CD4-positive, alpha-beta T cell treated with Interferon alpha-2 for 1 hour (primary cell): ENCODE results near the gene PRKN.

ENCODE experiments used
- DNase-seq, 2 donors: peaks; one replicate each; pipeline ENCODE4 v3.0.0-alpha.2; 2020 to 2022

PRKN gene

DNA sequence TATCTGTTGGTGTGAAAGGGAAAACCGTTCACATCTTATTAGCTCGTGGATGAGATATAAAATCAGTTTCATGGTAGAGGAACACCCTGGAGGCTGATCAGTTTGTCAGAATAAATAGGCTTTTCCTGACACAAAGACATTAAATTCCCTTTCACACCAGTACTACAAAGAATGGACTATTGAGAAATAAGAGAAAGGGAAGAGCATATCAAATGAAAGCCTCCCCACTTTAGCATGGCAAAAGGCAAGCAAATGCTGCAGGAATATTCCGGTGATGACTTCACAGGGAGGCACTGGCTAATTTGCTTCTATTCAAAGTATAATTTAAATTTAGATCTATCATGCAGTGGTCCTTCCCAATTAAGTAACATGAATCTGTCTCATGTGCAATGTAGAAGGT is 1337.8 kb downstream of the PRKN start:
- DNase-seq = no peak

DNA sequence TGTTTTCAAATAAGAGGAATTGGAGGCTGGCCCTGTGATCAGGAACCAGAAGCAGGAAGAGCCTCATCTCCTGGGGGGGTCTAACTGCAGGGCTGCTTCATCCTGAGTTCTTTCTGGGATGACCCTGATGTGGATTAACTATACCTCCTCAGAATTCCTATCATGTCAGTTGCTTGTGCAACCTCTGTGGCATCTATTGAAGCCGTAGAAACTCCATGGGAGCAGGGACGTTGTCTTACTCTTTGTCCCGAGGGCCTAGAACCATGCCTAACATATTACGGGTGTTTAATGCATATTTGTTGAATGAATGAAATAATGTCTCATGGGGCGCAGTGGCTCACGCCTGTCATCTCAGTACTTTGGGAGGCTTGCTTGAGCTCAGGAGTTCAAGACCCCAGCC is 1343.6 kb downstream of the PRKN start:
- no peak for DNase-seq

DNA sequence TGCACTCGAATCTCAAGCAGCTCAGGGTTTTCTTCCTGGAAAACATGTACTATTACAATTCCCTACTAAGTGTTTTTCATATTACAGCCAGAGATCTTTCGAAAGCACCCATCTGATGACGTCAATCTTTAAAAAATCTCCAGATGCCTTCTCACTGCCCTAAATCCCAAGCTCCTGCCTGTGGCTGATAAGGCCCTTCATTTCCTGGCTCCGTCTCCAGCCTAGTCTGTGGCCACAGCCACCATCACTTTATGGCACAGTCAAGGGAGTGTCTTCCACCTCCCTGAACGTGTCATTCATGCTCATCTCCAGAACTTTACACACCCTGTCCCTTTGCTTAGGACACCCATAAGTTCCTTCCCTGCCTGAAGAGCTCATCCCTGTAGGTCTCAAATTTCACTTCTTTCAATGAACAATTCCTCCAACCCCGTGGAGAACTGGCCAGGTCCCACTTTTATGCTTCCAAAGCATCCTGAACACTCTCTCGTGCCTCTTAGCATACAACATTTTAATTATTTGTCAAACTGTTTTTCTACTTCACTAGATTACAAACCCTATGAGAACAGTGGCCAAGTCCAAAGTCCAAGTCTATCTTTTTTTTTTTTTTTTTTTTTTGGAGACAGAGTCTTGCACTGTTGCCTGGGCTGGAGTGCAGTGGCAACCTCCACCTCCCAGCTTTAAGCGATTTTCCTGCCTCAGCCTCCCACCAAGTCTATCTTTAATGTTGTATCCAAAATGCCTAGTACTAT is 1347.6 kb downstream of the PRKN start:
- no peak for DNase-seq

DNA sequence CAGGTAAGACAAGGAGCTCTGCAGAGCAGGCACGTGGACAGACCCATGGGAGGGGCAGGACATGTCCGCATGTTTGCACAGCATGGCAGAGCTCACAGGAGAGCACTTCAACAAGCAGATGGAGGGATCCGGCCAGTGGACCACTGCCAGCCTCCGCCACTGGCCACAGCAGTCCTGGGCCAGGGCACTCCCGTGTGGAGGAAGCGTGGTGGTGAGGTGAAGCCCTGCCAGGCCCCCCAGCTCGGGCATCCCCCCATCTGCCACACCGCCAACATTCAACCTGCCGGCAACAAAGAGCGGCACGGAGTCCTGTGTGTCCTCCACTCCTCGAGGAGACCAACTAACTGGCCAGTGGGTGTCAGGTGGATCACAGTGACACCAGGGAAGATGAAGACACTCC is 1349.5 kb downstream of the PRKN start:
- DNase-seq = no peak

DNA sequence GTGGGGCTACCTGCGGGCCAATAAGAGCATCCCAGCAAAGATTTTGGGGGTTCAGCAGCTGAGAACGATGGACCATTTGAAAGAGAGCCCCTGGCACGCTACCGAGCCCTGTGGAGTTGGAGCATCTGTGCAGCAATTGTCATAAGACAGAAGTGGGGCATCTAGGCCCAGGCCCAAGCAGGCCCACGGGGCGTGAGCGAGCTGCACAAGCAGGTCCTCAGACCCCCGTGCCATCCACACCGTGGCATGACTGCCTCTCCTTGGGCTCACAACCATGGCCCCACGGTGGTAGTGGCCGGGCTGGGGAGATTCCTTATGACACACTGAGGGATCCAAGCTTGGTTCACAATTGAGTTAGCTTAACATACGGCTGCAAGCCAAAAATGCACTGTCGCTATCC is 1350.5 kb downstream of the PRKN start:
- DNase-seq = no peak

DNA sequence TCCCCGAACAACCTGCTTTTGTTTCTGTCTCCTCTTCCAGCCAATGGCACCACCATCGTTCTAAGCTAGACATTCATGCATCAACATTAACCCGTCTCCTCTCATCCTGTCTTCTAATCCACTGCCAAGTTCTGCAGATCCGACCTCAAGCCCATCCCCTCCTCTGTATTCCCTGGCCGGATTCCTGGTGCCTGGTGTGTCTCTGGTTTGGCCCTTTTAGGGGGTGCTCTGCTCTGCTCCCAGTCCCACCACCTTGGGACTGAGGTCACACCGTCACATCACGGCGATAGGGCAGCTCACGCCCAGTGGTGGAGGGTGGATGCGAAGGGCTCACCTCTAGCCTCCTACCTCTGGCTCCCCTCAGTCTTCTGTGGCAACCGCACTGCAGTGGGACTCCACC is 1351.2 kb downstream of the PRKN start:
- no peak for DNase-seq

DNA sequence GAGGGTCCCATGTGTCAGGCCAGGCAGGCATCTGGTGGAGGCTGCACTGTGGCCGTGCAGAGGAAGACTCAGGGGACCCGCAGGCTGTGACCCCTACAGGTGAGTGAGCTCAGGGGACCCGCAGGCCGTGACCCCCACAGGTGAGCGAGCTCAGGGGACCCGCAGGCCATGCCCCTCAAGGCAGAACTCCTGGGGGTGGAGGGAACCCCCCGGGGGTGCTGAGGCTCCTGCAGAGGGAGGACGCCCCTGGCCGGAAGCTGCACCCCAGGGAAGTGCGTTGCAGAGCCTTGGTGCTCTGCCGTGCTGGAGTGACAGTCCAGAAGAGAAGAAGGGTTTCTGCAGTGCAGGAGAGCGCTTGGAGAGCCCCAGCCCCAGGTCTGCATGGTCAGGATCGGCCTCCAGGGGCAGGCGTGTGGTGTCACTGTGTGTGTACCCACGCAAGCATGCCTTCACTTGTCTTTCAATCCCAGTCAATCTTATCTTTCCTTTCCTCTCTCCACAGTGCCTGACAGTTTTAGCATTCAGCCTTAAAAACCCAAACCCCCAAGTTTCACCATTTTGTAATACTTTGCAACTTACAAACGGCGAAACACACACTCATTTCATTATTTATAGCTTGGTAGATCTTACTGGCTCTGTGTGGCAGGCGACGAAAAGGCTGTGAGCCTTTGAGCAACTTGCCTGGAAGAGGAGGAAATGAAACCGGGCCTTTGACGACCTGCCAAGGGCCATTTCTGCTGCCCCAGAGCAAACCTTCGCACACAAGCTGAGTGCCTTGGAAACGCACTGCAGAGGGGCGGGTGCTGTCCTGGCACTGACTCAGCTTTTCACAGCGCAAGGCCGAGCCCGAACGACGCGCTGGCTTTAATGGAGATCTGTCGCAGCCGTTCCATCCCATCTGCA is 1352.3 kb downstream of the PRKN start:
- peak in 1 of 2 donors; percentile 62 for DNase-seq

DNA sequence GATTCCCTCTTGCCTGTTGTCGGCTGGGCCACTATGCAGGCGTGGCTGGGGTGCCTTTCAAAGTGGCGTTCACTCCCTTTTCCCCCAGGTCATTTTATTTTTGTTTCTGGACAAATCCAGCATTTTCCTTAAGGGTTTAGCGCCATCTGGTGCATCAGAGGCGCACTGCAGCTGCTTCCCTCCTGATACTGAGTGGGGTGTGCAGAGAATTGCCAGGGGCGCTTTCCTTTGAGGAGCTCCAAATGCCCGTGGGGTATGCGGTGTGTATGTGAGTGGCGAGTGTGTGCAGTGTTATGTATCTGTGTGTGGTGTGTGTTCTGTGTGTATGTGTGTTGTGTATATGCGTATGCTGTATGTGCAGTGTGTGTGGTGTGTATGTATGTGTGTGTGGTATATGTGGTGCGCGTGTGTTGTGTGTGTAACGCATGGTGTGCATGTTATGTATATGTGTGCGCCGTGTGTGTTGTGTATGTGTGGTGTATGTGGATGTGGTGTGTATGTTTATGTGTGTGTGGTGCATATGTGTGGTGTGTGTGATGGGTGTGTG is 1353.6 kb downstream of the PRKN start:
- DNase-seq = peak; percentile 40 to 55

DNA sequence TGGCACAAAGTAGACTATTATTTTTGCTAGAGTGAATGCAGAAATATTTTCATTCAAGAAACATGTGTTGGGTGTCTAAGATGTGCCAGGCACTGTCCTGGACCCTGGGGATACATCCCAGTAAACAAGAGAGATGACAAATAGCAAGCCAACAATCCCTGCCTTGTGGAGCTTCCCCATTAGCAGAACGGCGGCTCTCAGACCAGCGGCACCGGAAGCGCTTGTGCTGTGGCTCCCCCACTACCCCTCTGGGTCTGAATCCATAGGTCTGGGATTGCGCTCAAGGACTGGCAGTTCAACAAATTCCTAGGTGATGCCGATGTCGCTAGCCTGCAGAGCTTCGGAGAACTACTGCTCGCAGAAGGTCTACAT is 1355.2 kb downstream of the PRKN start:
- DNase-seq = no peak

DNA sequence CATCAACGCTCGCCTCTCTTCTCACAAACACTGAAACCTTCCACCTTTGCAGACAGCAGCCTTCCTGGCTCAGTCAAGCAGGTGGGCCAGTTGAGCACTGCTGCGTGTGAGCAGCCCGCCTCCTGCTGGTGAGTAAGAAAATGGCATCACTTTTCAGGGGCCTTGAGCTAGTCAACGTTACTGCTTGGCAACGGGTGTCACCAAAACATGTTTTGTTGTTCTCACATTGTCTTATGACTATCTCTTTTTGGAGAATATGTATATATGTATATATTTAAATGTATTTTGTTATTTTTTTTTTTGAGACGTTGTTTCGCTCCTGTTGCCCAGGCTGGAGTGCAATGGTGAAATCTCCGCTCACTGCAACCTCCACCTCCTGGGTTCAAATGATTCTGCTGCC is 1356.7 kb downstream of the PRKN start:
- peak; percentile 75 to 76 for DNase-seq

DNA sequence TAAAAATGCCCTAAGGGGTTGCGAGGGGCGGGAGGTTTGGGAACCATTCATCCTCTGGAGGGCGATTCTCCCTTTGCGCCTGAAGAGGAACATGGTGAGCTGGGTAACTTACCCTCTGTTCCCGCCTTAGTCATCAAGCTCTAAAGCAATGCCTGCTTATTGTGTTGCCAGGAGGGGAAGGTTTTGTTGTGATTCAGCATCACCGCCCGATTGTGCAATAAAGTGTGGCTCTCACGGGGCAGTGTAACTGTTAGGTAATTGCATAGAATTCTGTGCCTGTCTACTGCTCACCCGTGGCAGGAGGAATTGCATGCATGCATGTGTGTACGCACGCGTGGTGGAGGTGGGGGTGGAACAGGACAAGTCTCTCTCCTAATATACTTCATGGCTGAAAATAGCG is 1358.2 kb downstream of the PRKN start:
- DNase-seq = peak in 1 of 2 donors; percentile 78

DNA sequence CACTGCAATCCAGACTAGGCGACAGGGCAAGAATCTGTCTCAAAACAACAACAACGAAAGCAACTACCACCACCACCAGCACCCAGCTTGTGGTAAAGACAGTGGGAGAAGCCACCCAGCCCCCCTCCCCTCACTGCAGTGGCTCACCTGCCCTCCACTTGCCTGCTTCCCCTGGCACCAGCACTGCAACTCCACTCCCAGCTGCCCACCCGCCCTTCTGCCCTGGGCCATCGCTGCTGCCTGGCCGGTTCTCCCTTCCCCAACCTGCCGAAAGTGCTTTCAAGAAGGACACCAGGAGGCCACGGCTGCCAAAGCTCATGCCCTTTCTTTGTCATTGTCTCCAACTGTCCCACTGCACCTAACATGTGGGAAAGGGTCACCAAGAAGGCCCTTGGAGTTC is 1359.1 kb downstream of the PRKN start:
- no peak for DNase-seq

DNA sequence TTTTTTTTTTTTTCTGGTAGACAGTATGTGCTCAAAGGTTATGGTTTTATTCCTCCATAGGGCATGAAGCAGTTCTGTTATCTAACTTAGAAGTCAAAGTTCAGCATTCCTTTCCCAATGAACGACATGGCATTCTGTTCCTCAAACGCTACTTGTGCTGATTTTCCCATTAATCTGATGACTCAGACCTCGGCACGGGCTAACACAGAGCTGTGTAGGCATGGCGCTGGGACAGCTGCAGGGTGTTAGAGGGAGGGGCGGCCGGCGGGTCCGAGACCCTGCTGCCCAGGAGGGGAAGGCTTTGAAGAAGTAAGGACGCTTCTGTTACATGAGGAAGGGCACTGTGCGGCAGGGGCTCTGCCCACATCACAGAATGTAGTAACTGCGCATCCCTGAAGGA is 1360.1 kb downstream of the PRKN start:
- DNase-seq = no peak

DNA sequence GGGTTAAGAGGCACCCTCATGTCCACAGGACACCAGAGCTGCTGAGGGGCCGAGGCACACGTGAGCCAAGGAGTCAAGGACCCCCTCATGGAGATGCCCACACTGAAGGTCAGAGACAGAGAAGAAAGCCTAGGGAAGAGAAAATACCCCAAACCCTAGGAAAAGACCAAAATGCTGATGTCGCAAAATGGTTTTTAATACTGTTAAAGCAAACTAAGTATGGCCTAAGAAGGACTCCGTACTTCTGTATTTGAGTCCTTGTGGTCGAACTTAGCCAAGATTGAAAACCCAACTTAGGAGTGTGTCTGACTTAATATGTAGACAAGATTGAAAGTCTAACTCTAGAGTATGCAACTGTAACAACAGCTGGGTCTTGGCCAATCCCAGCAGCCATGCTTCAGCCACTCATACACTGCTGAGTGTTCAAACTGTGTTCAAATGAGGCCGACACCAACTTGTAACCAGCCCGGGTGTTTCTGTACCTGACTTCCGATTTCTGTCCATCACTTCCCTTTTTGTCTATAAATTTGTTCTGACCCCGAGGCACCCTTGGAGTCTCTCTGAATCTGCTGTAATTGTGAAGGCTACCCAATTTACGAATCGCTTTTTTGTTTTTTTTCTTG is 1361.2 kb downstream of the PRKN start:
- DNase-seq = peak in 1 of 2 donors; percentile 16

DNA sequence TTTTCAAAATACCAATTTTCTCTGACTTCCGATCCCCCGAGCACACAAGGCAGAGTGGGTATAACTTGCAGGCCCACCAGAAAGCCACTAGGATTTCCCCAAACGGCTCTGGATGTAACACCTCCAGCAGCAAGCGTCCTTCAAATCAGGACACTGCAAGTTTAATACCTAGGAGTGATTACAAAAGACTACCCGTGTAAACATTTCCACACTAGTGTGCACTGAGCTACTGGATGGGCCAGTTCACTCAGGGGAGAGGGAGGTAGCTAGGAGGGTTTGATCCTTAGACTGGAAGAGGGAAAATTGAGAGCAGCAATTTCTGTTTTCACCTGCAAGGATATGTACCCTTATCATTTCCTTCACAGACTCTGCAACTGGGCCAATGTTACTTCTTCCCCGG is 1361.9 kb downstream of the PRKN start:
- DNase-seq = no peak

DNA sequence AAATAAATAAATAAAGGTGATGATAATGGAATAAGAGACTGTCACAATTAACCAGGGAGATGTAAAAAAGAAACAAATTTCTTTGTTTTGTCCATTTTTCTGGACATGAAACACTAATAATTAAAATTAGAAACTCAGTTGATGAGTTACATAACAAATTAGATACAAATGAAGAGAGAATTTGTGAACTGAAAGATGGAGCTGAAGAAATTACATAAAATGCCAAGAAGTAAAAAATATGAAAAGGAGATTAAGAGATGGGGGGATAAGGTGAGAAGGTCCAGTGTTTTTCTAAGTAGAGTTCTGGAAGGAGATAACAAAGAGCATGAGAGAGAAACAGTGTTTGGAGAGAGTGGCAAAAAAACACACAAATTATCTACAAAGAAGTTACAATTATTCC is 1364.3 kb downstream of the PRKN start:
- no peak for DNase-seq

DNA sequence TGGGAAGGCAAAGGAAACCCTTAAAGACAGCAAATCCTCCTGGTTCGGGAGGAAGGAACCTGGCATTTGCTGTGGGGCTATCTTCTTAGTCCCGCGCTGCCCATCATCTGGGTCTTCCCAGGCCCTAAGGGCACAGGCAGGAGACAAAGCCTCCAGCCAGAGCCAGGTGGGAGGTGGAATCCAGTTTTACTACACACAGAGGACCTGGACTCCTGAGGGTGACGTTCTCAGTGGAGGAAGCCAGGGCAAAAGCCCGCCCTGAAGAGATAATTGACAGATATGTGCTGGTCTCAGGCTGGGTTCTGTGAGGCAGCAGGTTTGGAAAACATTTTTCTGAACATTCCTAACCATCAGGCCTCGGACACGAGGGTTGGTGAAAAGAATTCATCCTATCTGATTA is 1365.3 kb downstream of the PRKN start:
- DNase-seq = no peak

DNA sequence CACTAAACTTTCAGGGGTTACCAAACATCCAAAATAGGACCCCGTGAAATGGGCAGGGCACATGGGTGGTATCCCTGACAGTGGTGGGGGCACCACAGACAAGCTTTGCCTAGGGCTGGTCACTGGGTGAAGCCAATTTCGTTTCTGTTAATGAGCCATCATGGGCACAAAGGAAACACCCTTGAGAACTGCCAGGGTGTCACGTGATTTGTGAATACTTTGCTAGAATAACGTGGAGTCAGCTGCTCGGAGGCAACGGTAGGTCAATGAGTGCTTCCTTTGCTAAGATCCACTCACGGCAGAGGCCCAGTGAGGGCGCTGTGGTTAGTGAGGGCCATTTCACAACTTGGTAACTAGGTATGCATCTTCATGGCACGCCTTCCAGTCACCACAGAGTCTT is 1366.0 kb downstream of the PRKN start:
- DNase-seq = no peak

DNA sequence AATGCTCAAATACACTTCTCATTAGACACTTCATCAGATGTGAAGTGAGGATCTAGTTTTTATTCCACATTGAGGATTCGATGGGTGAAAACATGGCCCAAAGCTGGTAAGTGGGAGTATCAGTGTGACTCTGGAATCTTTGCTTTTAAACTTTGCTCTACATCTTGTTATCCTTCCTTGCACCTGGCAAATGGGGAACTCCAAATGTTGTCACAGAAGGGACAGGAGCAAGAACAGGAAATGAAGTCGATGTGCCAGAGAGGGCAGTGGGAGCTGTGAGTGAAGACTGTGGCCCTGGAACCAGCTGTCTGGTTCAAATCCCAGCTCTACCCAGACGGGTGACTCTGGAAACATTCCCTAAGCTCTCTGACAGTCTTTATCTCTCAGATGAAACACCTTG is 1367.0 kb downstream of the PRKN start:
- no peak for DNase-seq

DNA sequence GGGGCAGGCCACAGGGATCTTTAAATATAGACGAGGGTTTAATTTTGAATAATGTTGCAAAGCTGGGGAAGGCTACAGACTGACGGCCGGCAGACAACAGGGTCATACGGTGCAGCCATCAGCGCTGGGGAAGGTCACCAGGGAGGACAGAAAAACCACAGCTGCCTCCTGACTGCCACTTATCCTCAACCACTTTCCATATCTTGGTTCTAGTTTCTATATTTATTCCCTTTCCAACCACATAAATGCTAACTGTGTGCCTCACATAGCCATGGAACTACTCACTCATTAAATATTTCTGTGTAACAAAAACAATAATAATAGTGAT is 1368.0 kb downstream of the PRKN start:
- DNase-seq = no peak

DNA sequence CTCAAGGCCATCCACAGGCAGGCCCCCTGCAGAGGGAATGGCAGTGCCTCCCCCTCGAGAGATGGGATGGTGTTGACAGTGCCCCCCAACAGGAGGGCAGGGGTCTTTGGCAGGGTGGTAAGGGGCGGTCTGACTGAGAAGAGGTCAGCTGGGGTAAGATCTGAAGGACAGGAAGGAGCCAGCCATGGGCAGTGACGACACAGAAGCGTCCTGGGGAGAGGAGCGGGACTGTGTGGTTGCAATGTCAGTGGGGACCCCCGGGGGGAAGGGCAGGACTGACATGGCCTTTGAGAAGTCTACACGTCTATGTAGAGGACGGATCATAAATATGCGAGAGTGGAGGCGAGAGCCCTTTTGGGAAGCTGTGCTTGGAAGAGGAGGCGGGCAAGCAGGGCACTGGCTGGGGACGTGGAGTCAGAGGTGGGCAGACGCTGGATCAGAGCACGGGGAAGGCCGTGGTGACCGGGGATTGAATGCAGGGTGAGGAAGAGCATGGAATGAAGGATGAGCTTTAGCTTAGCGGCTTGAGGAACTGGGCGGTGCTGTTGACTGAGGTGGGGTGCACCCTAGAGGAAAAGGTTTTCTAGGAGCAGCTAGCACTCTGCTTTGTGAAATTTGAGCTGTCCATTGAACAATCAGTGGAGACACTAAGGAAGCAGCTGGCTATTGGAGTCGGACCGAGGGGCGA is 1371.3 kb downstream of the PRKN start:
- DNase-seq = no peak

DNA sequence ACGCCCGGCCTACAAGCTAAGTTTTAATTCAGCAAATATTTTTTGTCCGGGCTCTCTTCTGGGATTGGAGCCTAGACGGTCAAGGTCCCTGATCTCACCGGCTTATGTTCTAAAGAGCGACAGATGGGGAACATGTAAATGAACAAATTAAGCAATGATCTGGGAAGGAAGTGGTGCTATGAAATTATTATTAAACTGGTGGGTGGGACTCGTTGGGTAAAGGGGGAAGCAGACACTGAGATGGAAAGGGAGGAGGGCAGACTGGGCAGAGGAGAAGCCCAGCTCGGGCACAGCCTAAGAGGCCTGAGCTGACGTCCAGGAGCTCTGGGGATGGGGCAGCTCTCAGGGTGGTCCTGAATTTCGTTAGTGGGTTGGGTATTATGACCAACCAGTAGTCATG is 1371.9 kb downstream of the PRKN start:
- no peak for DNase-seq

DNA sequence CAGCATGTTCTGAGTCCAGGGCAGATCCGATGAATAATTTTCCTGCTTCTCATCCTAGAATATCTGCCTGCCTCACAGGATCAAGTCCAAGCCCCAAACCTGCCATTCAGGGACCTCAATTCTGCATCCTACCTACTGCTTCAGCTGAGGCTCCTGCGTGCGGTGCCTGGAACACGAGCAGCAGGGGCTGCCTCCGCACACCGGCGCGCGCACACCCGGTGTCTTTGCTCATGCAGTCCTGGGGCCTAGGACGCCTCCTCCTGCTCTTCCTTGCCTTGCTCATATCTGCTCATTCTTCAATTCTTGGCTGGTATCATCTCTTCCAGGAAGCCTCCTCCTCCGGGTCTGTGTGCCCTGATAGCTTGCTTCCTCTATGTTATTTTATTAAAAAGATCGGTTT is 1372.6 kb downstream of the PRKN start:
- DNase-seq = no peak
